Right lobe of liver (tissue), 4 donors: ENCODE measurements around the gene PRKCB.

ENCODE experiments used
- POLR2A ChIP-seq: fragments of 450-650 bp; IDR thresholded peaks from one replicate; pipeline ENCODE4 v1.6.1; 2017; ENCODE audit warnings: antibody characterized with exemption, mild to moderate bottlenecking
- TF ChIP-seq, protein P1 (sequence below), 4 donors: fragments of 200-600 bp in 3 of 4; fragments of 450-650 bp in 1 of 4; IDR thresholded peaks; one replicate each; pipeline versions ENCODE4 v1.5.1 to v1.8.0; 2016 to 2022; ENCODE audit warnings: antibody characterized with exemption in 4 of 4, mild to moderate bottlenecking in 2 of 4
- donor health status: DM: no; HTN: no; CAD: no.
- donor health status: DM: no; HTN: no; CAD: no.
- donor health status: DM: no; HTN: yes; CAD: no.

DNA sequence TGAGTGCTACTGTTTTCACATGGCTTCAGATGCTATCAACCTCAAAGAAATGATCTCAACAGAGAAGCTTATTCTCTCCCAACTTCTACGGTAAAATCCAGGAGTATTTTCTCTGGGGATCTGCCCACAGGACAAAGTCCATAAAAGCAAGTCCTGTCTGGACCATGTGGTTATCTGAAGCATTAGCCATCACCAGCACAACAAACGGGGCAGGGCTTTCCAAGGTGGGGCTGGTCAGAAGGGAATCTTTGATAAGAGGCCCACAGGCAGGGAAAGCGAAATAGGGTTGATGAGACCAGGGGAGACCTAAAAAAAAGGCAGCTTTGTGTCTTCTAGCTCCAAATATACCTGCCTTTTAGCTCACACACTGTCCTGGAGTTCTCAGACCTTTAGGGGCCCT is 381.7 kb downstream of the PRKCB start:
- TF ChIP-seq, protein P1, sequence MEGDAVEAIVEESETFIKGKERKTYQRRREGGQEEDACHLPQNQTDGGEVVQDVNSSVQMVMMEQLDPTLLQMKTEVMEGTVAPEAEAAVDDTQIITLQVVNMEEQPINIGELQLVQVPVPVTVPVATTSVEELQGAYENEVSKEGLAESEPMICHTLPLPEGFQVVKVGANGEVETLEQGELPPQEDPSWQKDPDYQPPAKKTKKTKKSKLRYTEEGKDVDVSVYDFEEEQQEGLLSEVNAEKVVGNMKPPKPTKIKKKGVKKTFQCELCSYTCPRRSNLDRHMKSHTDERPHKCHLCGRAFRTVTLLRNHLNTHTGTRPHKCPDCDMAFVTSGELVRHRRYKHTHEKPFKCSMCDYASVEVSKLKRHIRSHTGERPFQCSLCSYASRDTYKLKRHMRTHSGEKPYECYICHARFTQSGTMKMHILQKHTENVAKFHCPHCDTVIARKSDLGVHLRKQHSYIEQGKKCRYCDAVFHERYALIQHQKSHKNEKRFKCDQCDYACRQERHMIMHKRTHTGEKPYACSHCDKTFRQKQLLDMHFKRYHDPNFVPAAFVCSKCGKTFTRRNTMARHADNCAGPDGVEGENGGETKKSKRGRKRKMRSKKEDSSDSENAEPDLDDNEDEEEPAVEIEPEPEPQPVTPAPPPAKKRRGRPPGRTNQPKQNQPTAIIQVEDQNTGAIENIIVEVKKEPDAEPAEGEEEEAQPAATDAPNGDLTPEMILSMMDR (IDR thresholded peaks at IDR 0.05): no peak
- TF ChIP-seq POLR2A: no peak
